AG20443 (cell line): ENCODE results near the gene LRG1.
"Not testable (repeated sequence)": the region's sequence is repeated elsewhere in the genome, so short reads cannot be mapped to it uniquely, and the experiment has no call there.

Experiments
- DNase-seq: peaks from one replicate; pipeline ENCODE4 v3.0.0; 2012; ENCODE audit warnings: low spot score, mixed read lengths

Gene LRG1

DNA sequence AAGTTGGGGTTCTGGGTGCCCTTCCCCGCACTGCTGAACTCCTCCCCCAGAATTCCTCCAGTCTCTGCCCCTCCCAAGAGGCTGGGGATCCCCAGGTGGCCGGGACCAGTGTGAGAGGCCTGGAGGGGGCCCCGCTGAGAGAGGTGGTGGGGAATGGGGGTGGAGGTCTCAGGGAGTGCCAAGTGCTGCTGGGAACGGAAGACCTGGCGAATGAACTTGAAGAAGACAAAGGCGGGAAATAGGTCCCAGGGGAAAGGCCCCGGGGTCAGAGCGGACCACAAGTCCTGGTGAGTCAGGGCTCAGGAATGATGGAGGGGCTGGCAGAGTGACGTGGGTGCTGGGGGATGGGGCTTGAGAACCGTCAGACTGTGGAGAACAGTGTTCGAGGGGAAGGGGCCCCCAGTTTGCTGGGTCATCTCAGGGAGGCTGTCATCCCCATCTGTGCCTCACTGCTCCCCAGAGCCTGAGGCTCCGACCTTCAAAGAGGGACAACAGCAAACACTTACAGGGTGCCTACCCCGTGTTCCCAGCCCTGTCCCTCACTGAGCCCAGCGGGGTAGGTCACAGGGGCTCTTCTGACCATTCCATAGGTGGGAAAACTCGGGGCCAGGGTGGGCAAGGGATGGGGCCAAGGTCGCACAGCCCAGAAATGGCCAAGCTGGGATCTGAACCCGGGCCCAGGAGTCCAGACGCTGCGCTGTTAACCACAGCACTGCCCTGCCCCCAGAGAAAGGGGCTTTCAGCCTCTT is 35.6 kb upstream of the LRG1 start:
- DNase-seq = peak; percentile 94

DNA sequence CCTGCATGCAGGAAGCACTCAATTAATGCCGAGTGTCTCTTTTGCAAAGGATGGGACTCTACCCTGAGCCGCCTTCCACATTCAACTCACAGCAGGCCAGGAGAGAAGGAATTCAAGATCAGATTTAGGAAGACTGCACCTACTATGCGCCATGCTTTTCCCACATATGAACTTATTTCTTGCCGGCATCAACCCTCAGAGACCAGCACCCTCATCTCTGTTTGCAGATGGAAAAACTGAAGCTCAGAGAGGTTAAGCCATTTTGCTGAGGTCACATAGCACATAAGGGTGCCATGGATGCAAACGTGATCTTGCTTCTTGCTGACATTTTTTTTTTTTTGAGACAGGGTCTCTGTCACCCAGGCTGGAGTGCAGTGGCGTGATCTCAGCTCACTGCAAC is 33.8 kb upstream of the LRG1 start:
- no peak for DNase-seq

DNA sequence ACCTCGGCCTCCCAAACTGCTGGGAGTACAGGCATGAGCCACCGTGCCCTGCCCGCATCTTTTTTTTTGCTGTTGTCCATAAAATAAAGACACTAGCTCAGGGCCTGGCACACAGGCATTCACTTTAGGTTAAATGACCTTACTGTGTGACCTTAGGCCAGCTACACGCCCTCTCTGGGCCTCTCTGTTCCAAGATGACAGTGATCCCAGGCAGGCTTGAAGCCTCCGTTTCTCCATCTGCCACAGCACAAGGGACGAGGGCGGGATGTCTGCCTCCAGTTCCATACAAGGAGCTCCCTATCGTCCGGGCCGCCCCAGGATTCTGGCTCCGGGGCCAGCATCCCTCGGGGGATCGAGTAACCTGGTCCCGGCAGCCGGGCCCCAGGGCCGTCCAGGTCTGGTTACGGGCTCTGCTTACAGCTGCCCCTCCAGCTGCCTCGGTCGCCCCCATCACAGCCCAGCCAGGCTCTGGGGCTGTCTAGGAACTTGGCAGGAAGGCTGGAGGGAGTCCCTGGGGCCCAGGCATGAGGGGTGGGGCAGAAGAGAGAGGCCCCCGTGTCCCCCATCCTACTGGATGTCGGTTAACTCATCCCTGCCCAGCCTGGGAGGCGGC is 31.6 kb upstream of the LRG1 start:
- DNase-seq = no peak

DNA sequence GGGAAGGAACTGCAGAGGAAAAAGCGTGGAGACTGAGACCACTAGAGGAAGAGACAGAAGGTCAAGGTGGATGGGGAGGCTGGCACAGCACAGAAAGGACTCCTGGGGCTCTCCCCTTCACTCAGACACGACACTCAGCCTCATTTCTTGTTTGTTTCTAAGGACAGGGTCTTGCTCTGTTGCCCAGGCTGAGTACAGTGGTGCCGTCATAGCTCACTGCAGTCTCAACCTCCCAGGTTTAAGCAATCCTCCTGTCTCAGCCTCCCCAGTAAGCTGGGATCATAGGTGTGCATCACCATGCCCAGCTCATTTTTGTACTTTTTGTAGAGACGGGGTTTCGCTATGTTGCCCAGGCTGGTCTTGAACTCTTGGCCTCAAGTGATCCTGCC is 31.1 kb upstream of the LRG1 start:
- DNase-seq = no peak

DNA sequence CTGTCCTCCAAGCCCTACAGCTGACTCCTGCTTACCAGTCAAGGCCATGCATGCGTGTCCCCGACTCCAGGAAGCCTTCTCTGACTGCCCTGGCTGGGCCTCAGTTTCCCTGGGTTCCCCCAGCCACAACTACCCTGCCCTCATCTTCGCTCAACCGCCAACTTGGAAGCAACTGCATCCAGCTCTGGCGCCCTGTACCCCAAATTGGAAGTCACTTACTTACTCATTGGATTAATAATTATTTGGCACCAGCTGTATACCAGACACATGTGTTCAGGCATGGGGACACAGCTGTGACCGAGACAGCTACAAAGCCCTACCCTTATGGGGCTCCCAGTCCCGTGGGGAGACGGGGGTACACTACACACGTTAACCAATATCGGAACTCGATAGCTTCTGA is 30.6 kb upstream of the LRG1 start:
- no peak for DNase-seq

DNA sequence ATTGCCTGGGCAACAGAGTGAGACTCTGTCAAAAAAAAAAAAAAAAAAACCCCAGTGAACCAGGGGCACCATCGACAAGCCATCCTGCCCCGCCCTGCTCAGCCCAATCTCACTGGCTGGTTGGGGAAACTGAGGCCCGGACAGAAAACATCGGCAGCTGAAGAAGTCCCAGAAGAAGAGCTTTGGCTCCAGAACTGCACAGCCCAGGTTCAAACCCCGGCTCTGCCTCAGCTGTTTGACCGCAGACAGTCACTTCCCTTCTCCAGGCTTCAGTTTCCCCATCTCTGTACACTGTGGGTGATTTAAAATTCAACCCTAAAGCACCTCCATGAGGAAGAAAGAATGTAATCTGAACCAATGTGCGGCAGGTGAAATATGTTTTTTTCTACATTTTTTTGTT is 29.1 kb upstream of the LRG1 start:
- DNase-seq = no peak

DNA sequence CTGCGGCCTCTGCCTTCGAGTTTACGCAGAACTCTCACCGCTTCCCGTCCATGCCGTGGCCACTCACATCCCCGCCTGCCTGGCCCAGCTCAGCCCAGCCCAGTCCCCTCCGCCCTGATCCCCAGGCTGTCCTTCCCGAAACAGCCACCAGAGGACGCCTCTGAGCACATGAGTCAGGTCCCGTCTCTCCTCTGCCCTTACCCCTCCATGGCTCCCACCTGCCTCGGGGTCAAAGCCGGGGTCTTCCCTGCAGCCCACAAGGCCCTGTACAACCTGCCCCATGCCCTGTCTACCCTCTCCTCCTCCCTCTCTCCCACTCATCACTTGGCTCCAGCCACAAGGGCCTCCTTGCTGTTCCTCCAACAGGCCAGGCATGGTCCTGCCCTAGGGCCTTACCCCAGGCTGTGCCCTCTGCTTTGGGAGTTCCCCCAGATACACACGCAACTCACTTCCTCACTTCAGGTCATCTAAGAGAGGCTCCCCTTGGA is 27.8 kb upstream of the LRG1 start:
- peak; percentile 79 for DNase-seq

DNA sequence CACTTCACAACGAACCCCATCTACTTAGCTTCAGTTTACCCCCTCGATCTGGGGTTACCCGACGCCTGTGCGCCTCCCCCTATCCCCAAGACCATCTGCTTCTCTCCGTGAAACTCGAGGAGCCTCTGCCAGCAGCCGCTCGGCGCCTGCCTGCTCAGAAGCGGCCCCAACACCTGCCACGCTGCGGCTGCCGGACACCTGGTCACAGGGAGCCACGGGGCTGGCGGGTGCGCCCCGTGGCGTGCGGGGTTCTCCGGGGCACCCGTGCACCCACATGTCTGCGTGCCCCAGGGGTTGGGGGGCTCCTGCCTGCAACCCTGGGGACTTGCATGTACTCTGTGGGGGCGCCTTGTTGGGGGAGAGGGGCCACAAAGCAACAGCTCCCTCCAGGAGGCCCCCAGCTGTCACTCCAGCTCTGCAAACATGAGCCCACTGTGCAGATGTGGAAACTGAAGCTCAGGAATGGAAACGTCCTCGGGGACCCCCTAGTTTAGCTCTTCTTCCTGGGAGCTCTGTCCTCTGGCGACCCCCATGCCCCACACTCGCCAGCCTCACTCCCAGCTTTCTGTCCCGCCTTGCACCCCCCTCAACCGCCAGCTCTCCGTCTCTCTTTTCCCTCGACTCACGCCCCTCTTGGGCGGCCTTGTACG is 26.7 kb upstream of the LRG1 start:
- DNase-seq = no peak

DNA sequence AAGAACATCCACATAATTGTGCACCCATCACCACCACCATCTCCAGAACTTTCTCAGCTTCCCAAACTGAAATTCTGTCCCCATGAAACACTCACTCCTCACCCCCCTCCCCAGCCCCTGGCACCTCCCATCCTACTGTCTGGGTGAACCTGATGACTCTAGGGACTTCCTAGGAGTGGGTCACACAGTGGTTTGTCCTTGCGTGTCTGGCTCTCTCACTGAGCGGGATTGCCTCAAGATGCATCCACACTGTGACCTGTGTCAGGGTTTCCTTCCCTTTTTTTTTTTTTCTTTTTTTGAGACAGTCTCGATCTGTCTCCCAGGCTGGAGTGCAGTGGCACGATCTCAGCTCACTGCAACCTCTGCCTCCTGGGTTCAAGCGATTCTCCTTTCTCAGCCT is 23.7 kb upstream of the LRG1 start:
- DNase-seq = not testable (repeated sequence)

DNA sequence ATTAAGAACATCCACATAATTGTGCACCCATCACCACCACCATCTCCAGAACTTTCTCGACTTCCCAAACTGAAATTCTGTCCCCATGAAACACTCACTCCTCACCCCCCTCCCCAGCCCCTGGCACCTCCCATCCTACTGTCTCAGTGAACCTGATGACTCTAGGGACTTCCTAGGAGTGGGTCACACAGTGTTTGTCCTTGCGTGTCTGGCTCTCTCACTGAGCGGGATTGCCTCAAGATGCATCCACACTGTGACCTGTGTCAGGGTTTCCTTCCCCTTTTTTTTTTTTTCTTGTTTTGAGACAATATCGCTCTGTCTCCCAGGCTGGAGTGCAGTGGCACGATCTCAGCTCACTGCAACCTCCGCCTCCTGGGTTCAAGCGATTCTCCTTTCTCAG is 22.2 kb upstream of the LRG1 start:
- DNase-seq = not testable (repeated sequence)

DNA sequence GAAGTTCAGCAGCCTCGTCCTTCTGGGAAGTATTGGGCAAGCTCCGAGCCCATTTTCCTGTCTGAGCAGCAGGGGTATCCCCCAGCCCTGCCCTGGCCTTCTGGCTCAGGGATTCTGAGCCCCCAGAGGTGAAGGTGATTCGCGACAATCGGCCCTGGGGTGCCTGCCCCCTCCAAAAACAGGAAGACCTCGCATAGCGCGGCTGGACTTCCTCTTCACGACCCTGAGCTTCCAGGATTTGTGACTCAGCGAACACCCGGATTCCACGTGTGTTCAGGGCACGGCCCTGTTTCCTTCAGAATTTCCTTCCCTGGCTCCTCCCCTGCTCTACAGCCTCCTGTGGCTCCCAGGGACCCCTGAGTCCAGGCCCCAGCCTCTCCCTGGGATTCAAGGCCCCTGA is 19.7 kb upstream of the LRG1 start, which contains the start of gene SEMA6B:
Gene SEMA6B, minus strand, starts transcription at position 116 of the 400 bp plus-strand sequence. CDS start 1,227 bp downstream, outside the sequence.
- DNase-seq = no peak

DNA sequence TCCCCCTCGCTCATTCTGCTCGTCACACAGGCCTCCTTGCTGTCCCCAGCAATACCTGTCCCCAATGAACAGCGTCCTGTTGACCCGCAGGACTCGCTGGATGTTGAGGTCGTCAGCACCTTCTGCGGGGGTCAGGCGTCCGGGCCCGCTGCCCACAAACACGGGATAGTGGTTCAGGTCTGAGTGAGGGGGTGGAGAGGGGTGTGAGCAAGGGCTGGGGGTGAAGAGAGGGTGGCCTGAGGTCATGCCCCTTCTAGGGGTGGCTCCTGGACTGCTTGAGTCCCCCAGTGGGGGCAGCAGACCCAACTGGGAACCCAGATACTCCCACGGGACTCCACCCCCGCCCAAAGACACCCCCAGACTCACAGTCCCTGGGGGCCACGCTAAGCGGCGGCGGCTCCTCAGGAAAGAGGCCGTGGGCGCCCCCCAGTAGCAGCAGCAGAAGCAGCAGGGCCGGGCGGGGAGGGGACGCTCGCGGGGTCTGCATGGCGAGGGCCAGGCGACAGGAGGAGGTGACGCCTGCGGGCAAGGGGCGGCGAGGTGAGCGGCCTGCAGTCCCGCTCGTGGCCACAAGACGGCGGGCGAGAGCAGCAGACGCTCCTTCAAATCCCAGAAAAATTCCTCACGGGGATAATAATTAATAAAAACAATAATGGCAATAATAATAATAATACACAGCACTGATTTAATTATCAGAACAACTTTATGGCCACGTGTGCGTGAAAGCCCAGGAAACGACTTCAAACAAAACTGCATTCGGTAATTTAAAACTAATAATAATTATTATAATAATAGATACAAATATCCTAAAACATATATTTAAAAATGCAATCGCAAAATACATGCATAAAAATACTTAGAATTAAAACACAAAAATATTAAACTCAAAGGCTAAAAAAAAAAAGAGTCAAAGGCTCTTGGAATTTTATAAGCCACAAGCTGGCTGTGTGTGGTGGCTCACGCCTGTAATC is 18.4 kb upstream of the LRG1 start:
- peak; percentile 77 for DNase-seq

DNA sequence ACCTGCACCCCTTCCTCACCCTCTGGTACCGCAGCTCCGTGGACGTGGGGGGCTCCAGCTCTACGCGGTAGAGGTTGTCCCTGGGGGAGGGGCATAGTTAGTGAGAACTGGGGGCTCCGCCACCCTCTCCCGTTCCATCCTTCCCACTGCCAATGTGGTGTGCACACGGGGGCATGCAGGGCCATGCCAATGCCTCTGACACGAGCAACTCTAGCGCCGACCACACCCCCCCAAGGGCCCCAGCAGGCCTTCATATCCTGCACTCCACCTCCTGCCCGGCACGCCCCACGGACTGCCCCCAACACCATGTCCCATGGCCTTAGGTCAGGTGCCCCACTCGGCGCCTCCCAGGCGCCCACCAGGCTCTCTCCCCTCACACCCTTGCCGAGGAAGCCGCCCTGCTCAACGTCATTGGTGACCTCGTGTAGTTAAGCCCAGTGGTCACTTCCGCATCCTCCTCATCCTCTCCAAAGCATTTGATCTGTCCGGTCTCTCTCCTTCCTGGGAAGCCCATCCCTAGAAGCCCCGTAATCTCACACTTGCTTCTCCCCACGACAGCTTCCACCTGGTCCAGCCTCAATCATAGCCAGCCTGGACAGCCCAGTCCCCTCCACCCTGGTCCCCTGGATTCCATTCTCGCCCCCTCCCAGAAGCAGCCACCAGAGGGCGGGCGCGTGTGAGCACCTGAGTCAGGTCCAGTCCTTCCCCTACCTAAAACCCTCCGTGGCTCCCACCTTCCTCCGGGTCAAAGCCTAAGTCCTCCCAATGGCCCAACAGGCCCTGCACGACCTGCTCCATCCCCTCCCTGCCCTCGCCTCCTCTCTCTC is 17.5 kb upstream of the LRG1 start:
- no peak for DNase-seq

DNA sequence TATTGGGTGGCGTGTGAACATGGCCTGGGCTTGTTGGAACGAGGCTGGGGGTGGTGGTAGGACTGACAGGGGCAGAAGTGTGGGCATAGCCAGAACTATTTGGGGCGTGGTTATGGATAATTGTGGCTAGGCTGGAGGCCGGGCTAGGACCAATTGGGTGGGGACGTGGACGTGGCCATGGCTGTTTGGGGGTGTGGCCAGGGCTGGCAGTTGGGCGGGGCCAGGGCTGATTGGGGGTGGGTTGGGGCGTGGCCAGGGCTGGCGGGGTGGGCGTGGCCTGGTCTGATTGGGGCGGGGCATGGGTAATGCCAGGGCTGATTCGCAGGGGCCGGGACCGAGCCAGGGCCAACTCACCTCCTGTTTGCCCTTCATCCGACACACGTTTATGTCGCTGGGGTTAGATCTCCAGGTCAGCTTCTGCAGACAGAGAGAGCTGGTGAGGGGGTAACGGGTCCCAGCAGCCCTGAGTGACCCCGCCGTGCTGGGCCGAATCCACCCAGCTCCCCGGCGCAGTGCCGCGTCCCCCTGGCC is 16.8 kb upstream of the LRG1 start:
- peak; percentile 76 for DNase-seq

DNA sequence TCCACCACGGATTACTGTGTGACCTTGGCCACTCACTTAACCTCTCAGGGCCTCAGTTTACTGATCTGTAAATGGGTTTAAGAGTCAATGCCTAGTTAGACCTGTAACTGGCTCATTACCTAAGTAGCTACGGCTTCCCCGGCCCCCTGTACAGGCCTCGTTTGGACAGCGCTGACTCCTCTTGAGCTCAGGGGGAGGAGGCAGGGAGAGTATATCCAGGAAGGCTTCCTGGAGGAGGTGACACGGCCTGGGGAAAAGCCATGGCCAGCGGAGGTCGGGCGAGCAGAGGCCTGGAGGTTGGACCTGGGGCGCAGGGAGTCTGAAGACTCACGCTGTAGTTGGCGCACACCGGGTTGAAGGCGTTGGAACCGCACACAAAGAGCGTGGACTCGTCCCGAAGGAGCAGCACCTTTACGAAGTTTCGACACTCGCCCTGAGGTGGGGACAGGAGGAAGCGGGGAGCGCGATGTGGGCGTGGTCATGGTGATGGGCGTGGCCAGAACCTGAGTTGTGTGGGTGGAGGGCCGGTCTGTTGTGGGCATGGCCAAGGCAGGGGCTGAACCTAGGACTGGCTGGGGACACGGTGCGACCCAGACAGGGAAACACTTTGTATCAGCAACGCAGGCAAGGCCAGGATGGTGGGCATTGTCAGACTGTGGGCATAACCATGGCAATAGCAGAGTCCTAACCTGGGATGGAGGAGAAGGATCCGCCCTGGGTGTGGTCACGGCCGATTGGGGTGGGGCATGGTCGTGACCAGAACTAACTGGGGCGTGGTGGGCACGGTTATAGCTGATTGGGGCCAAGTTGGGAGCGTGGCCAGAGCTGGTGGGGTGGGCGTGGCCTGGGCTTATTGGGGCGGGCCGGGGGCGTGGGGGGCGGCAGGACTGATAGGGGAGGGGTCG is 16.1 kb upstream of the LRG1 start:
- no peak for DNase-seq

DNA sequence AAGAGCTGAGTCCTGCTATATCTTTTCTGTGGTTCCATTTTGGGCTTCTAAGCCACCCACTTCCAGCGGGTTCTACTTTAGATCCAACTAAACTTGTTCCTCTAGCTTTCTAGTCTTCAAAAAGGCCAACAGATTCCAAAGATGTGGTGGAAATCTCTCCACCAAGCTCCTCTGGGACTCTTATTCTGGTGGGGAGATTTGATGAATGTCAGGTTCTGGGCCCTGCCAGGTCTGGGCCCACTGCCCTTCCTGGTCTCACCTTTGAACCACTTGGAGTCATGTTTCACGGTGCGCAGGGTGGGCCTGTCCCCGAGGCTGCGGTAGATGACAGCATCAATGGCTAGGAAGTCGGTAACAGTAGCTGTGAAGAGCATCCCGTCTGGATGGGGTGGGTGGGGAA is 14.9 kb upstream of the LRG1 start:
- no peak for DNase-seq

DNA sequence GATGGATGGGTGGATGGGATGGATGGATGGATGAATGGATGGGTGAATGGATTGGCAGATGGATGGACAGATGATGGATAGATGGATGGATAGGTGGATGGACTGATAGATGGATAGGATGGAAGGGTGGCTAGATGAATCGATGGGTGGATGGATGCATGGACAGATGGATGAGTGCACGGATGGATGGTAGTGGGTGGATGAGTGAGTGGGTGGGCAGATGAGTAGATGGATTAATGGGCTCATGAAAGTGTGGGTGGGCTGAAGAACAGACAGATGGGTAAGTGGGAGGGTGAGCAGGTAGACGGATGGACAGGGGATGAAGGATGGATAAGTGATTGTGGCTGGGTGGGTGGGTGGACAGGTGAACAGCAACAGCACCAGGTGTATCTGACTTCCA is 13.9 kb upstream of the LRG1 start:
- DNase-seq = no peak

DNA sequence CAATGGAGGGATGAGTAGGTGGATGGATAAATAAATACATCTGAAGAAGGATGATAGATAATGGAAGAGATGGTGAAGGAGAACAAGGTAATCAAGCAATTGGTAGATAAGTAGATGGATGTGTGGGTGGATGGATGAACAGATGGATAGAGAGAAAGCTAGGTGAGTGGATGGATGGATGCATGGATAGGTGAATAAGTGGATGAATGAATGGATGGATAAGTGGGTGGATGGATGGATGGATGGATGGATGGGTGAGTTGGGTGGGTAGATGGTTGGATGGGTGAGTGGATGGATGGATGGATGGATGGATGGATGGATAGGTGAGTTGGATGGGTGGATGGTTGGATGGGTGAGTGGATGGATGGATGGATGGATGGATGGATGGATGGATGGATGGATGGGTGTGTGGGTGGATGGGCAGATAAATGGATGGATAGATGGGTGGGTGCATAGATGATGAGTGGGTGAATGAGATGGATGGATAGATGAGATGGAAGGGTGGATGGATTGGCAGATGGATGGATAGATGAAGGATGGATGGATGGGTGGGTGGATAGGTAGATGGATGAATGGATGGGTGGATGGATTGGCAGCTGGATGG is 13.4 kb upstream of the LRG1 start:
- DNase-seq = no peak

DNA sequence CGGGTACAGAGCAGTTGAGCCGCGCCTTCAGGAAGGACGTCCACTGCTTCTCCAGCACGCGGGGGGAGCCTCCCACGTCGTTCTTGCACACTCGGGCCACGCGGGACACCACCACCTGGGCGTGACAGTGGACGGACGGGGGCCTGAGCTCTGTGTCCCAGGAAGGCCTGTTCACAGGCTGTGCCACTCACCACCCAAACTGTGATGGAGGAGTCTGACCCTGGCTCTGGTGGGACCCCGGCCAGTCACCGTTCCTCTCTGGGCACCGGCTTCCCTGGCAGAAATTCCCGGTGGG is 12.6 kb upstream of the LRG1 start:
- DNase-seq = no peak
